Fibroblast of the aortic adventitia (primary cell): ENCODE results near the gene CDCA3. TPM values are rescaled to one million over a fixed set of nuclear protein-coding genes. Genes with fewer than 3 reads are reported as not detected.
"Not testable (repeated sequence)": the region's sequence is repeated elsewhere in the genome, so short reads cannot be mapped to it uniquely, and the experiment has no call there.

ENCODE experiments used
- DNase-seq: peaks from one replicate; pipeline ENCODE4 v3.0.0-alpha.2; 2010; ENCODE audit warnings: low read depth
- H3K4me3 ChIP-seq: 2 replicates; pipeline ENCODE4 v1.5.1; 2011; ENCODE audit warnings: low read depth, mild to moderate bottlenecking, control low read depth, low read length, moderate library complexity
- CTCF ChIP-seq: IDR thresholded peaks from 2 replicates; pipeline ENCODE4 v1.5.1; 2011; ENCODE audit warnings: mild to moderate bottlenecking, low read length, control low read depth, inconsistent platforms; ENCODE audit not compliant: insufficient read depth
- total RNA-seq: library from RNA; depleted of rRNA; stranded (reverse); fragments of >200 nt; gene quantifications from 2 replicates; pipeline ENCODE4 v1.2.3, GENCODE V29; 2012; ENCODE audit warnings: low replicate concordance

The CDCA3 gene
- total RNA-seq, 1 donor: 23.5 TPM

- no peak overlapping the region for H3K4me3 ChIP-seq
- no peak for DNase-seq
- no peak for TF ChIP-seq CTCF
Observed at GRCh38 chr12:6883252-6883651, 32.2 kb upstream of the CDCA3 start.

- H3K4me3 ChIP-seq, DNase-seq: not testable (repeated sequence)
Observed at GRCh38 chr12:6879824-6880223, 28.7 kb upstream of the CDCA3 start.

- H3K4me3 ChIP-seq: peak overlapping the region; percentile 91
- DNase-seq: not testable (repeated sequence)
Observed at GRCh38 chr12:6874015-6874368, 22.9 kb upstream of the CDCA3 start.

GRCh38 chr12:6873094-6874014 lies 22.3 kb upstream of the CDCA3 start, which contains the start of gene SPSB2:
SPSB2 (minus strand) TSS chr12:6873303; CDS start chr12:6872901, 402 bp downstream.
- TF ChIP-seq CTCF: peak; percentile 1
- peak; percentile 91 for DNase-seq
- peak within 1 kb of the TSS; percentile 91 for H3K4me3 ChIP-seq

- peak overlapping the region; percentile 91 for H3K4me3 ChIP-seq
- peak; percentile 100 for TF ChIP-seq CTCF
- DNase-seq: peak; percentile 57
Observed at GRCh38 chr12:6872073-6873048, 21.3 kb upstream of the CDCA3 start.

GRCh38 chr12:6871052-6871957 lies 20.2 kb upstream of the CDCA3 start:
- TF ChIP-seq CTCF: no peak
- H3K4me3 ChIP-seq: peak overlapping the region; percentile 91
- no peak for DNase-seq

GRCh38 chr12:6870304-6870703 lies 19.2 kb upstream of the CDCA3 start:
- H3K4me3 ChIP-seq, DNase-seq: not testable (repeated sequence)
